GM19452 (cell line): ENCODE measurements around the gene CD300LG.
"Not testable (repeated sequence)": the region's sequence is repeated elsewhere in the genome, so short reads cannot be mapped to it uniquely, and the experiment has no call there.

Experiments
- ATAC-seq: cut with Tn5 transposase; IDR thresholded peaks from one replicate; pipeline ENCODE4 v1.9.1; 2021; ENCODE audit not compliant: unreplicated experiment

Gene CD300LG

GRCh38 chr17:43852571-43852970 is 5.6 kb downstream of the CD300LG start:
- ATAC-seq, result no peak

- ATAC-seq, result no peak
Measured at GRCh38 chr17:43853546-43853945, 6.6 kb downstream of the CD300LG start.

- ATAC-seq, result no peak
Measured at GRCh38 chr17:43854498-43854897, 7.5 kb downstream of the CD300LG start.

- no peak for ATAC-seq
Measured at GRCh38 chr17:43855061-43855460, 8.1 kb downstream of the CD300LG start.

- ATAC-seq, result no peak
Measured at GRCh38 chr17:43856141-43856540, 9.2 kb downstream of the CD300LG start.

- ATAC-seq, result no peak
Measured at GRCh38 chr17:43857141-43857540, 10.2 kb downstream of the CD300LG start.

- no peak for ATAC-seq
Measured at GRCh38 chr17:43857957-43858600, 11.1 kb downstream of the CD300LG start.

- no peak for ATAC-seq
Measured at GRCh38 chr17:43860077-43860725, 13.2 kb downstream of the CD300LG start.

- no peak for ATAC-seq
Measured at GRCh38 chr17:43860927-43861622, 14.1 kb downstream of the CD300LG start.

- no peak for ATAC-seq
Measured at GRCh38 chr17:43861960-43862359, 15.0 kb downstream of the CD300LG start.

GRCh38 chr17:43864161-43864984 is 17.4 kb downstream of the CD300LG start:
- no peak for ATAC-seq

- no peak for ATAC-seq
Measured at GRCh38 chr17:43868226-43868994, 21.4 kb downstream of the CD300LG start.

- not testable (repeated sequence) for ATAC-seq
Measured at GRCh38 chr17:43869031-43869430, 22.1 kb downstream of the CD300LG start.

GRCh38 chr17:43871946-43872690 is 25.1 kb downstream of the CD300LG start:
- no peak for ATAC-seq

GRCh38 chr17:43873091-43873490 is 26.1 kb downstream of the CD300LG start:
- ATAC-seq, result no peak

GRCh38 chr17:43873815-43874214 is 26.8 kb downstream of the CD300LG start:
- ATAC-seq, result no peak

- no peak for ATAC-seq
Measured at GRCh38 chr17:43874293-43874692, 27.3 kb downstream of the CD300LG start.

- ATAC-seq, result no peak
Measured at GRCh38 chr17:43875476-43876147, 28.6 kb downstream of the CD300LG start.

GRCh38 chr17:43877031-43877430 is 30.1 kb downstream of the CD300LG start:
- no peak for ATAC-seq
